ENCODE results near the gene RNU4-1. TPM values are rescaled to one million over a fixed set of nuclear protein-coding genes. Genes with fewer than 3 reads are reported as not detected.
"Not testable (repeated sequence)": the region's sequence is repeated elsewhere in the genome, so short reads cannot be mapped to it uniquely, and the experiment has no call there.

Gene RNU4-1
- total RNA-seq, 1 donor from 2014 or later: 2,477 TPM

DNA sequence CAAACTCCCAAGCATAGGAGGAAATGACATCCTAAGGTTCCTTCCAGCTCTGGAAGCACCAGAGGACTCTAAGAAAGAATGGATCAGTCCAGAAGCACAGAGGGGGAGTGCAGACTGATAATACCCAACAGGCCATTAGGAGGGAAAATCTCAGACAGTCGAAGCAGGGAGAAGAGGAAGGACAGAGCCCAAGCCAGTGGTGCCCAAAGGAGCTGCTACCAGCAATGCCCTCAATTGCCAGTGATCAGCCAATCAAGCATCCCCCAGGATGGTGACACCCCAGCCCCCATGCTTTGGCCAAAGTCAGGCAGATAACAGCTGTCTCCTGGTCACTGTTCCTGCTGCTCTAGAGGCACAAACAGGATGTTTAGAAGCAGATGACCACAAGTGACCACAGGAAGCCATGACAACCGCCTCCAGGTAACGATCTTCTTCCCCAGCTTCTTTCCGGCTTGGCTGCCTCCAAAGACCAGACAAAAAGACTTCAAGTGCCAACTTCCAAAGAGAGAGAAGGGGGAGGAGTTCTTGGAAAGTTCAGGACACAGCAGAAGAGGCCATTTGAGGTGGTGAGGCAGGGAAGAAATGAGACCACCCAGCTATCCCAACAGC, 43.7 kb downstream of the RNU4-1 start:
- Histone ChIP-seq H3K27ac (peak overlapping the region; percentile 75), H3K4me1 (peaks cover 77% of the 10 kb centered on the region), H3K9me3 (no peaks in the 10 kb centered on the region), H3K4me3 (peak overlapping the region; percentile 23), H3K36me3 (no peaks in the 10 kb centered on the region), H3K27me3 (no peaks in the 10 kb centered on the region)
- TF ChIP-seq, protein P1, sequence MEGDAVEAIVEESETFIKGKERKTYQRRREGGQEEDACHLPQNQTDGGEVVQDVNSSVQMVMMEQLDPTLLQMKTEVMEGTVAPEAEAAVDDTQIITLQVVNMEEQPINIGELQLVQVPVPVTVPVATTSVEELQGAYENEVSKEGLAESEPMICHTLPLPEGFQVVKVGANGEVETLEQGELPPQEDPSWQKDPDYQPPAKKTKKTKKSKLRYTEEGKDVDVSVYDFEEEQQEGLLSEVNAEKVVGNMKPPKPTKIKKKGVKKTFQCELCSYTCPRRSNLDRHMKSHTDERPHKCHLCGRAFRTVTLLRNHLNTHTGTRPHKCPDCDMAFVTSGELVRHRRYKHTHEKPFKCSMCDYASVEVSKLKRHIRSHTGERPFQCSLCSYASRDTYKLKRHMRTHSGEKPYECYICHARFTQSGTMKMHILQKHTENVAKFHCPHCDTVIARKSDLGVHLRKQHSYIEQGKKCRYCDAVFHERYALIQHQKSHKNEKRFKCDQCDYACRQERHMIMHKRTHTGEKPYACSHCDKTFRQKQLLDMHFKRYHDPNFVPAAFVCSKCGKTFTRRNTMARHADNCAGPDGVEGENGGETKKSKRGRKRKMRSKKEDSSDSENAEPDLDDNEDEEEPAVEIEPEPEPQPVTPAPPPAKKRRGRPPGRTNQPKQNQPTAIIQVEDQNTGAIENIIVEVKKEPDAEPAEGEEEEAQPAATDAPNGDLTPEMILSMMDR (IDR thresholded peaks at IDR 0.05): no peak
- no peak for DNase-seq
- peak; percentile 24 for ATAC-seq
- intact Hi-C loops (cut with DNase I): no loop called here

DNA sequence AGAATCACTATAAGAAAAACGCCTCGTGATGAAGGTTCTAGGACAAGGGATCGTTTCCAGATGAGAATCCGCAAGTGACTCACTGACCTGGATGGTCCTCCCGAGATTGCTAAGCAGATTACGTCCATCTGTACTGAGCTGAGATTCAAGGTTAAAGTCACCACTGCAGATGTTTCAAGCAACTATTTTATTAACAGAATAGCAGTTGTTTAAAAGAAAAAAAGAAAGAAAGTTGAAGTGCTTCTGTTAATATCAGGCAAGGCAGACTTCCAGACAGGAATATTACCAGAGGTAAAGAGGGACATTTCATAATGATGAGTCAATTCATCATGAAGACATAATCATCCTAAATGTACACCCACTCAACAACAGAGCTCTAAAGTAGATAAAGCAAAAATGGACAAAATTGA, 45.4 kb downstream of the RNU4-1 start:
- H3K9me3 ChIP-seq: no peaks in the 10 kb centered on the region
- intact Hi-C loops (cut with DNase I): no loop called here
- H3K4me1 ChIP-seq: peaks cover 75% of the 10 kb centered on the region
- TF ChIP-seq, protein P1 (IDR thresholded peaks at IDR 0.05): no peak
- H3K27me3 ChIP-seq: no peaks in the 10 kb centered on the region
- ATAC-seq (no peak), DNase-seq (no peak)
- no peak overlapping the region for H3K4me3 ChIP-seq
- H3K27ac ChIP-seq: no peak overlapping the region
- H3K36me3 ChIP-seq: no peaks in the 10 kb centered on the region

DNA sequence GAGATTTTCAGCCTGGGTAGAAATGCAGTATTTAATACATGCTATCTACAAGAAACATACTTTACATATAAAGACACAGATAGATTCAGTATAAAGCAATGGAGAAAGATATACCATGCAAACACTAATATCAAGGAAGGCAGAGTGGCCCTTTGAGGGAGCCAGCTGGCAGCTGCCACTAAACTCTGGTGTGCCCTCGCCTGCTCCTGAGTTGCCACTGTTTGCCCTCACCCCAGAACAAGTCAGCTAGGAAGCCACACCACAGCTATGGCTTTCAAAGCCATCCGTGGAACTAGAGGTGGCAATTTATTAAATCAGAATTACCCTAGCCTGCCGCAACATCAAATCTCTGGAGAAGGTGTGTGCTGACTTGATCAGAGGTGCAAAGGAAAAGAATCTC, 45.9 kb downstream of the RNU4-1 start:
- intact Hi-C loops (cut with DNase I): no loop called here

DNA sequence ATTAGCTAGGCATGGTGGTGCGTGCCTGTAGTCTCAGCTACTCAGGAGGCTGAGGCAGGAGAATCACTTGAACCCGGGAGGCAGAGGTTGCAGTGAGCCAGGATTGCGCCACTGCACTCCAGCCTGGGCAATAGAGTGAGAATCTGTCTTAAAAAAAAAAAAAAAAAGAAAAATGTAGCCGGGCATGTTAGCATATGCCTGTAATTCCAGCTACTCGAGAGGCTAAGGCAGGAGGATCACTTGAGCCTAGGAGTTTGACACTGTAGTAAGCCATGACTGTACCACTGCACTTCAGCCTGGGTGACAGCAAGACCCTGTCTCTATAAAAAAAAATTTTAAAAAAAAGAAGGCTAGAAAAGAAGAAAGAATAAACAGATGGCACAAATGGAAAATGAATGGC, 46.3 kb downstream of the RNU4-1 start:
- intact Hi-C loops (cut with DNase I); H3K9me3 ChIP-seq; DNase-seq; H3K27me3 ChIP-seq; ATAC-seq; H3K4me3 ChIP-seq; H3K36me3 ChIP-seq: not testable (repeated sequence)
- H3K4me1 ChIP-seq: peaks cover 66% of the 10 kb centered on the region
- peak overlapping the region; percentile 17 for H3K27ac ChIP-seq

More for the DNA sequence above, 45.9 kb downstream of the RNU4-1 start:
- Histone ChIP-seq H3K36me3 (no peaks in the 10 kb centered on the region), H3K4me3 (no peak overlapping the region), H3K27me3 (no peaks in the 10 kb centered on the region), H3K9me3 (no peaks in the 10 kb centered on the region), H3K27ac (no peak overlapping the region), H3K4me1 (peaks cover 71% of the 10 kb centered on the region)
- DNase-seq (no peak), ATAC-seq (no peak)
- TF ChIP-seq, protein P1 (IDR thresholded peaks at IDR 0.05): no peak

Other genes with a start within 250 kb of the RNU4-1 start
- 58.7 TPM for gene RAB35, start 176.5 kb downstream of the RNU4-1 start, total RNA-seq
- gene GCN1, start 98.5 kb downstream of the RNU4-1 start, total RNA-seq: 77.2 TPM
- 1,192 TPM for gene RPLP0, start 92.1 kb downstream of the RNU4-1 start, total RNA-seq
- gene PXN, start 27.5 kb downstream of the RNU4-1 start, total RNA-seq: 105 TPM
- 14,226 TPM for gene RNU4-2, start 1.3 kb downstream of the RNU4-1 start, total RNA-seq
- gene SIRT4, start 9.1 kb upstream of the RNU4-1 start, total RNA-seq: 2.4 TPM
- gene PLA2G1B, start 34.5 kb upstream of the RNU4-1 start, total RNA-seq: 62.2 TPM
- gene MSI1, start 75.9 kb upstream of the RNU4-1 start, total RNA-seq: 0.46 TPM
- gene COX6A1, start 144.9 kb upstream of the RNU4-1 start, total RNA-seq: 258 TPM
- 21.1 TPM for gene TRIAP1, start 153.1 kb upstream of the RNU4-1 start, total RNA-seq
- gene GATC, start 153.2 kb upstream of the RNU4-1 start, total RNA-seq: 29.3 TPM
- gene SRSF9, start 176.5 kb upstream of the RNU4-1 start, total RNA-seq: 116 TPM
- 242 TPM for gene DYNLL1, start 202.9 kb upstream of the RNU4-1 start, total RNA-seq
- gene COQ5, start 235.9 kb upstream of the RNU4-1 start, total RNA-seq: 19.6 TPM
- 190 TPM for gene RNF10, start 241.1 kb upstream of the RNU4-1 start, total RNA-seq

Measured in upper lobe of right lung (tissue), 1 donor.